HCT116 (cell line): Measurements from ENCODE around the gene TBXAS1. TPM values are rescaled to one million over a fixed set of nuclear protein-coding genes. Genes with fewer than 3 reads are reported as not detected.

ENCODE experiments used
- ATAC-seq: fragments of 200-7000 bp; cut with Tn5 transposase; 2 replicates; pipeline ENCODE4 v1.9.1; 2020; ENCODE audit warnings: mild to moderate bottlenecking, moderate library complexity
- BruUV-seq: library from RNA; stranded (reverse); fragments of 400-500 nt; replicated peaks from 2 replicates; lab custom pipeline; 2021; lab: Mats Ljungman, UMichigan
- CTCF ChIA-PET: fragments of 300-600 bp; sonication (Branson Sonifier 250); formaldehyde crosslinking; loops from one replicate; lab custom pipeline; 2021; ENCODE audit warnings: antibody characterized with exemption; lab: Charles Lee
- POLR2A ChIA-PET: fragments of 300-600, 350-600 bp; sonication (Branson Sonifier 250); formaldehyde crosslinking; loops from one replicate; lab custom pipeline; 2021; ENCODE audit warnings: antibody characterized with exemption; lab: Charles Lee
- RAD21 ChIA-PET, 2 experiments: fragments of 300-600 bp; sonication (Branson Sonifier 250); formaldehyde crosslinking; loops; one replicate each; lab custom pipeline; 2023; ENCODE audit warnings: low total read pairs in 2 of 2; ENCODE audit not compliant: uncharacterized antibody in 2 of 2, unreplicated experiment in 2 of 2, low non-redundant PET in 1 of 2; lab: Charles Lee
- DNase-seq: peaks from one replicate; pipeline ENCODE4 v3.0.0-alpha.2; 2010; ENCODE audit warnings: low read depth, low spot score
- H2AFZ ChIP-seq: fragments of 200-600 bp; shearing (Covaris generic), sonication (generic); 2 replicates; pipeline ENCODE4 v1.6.1; 2017; ENCODE audit warnings: low read depth, mixed run types, mixed read lengths, antibody characterized with exemption, low read length; ENCODE audit not compliant: poor library complexity, severe bottlenecking
- H3K27ac ChIP-seq: 2 replicates; pipeline ENCODE4 v1.5.1; 2012; ENCODE audit warnings: low read depth, low read length
- H3K27me3 ChIP-seq: fragments of 200-600 bp; sonication (generic); 2 replicates; pipeline ENCODE4 v1.6.1; 2016; ENCODE audit warnings: mixed run types, low read length, mixed read lengths; ENCODE audit not compliant: insufficient read depth
- H3K36me3 ChIP-seq, 2 experiments: fragments of 200-500 bp in 1 of 2; fragments of 200-600 bp in 1 of 2; sonication (Bioruptor generic) in 1 of 2; sonication (generic) in 1 of 2; 2 replicates each; pipeline versions ENCODE4 v1.5.1 to v1.6.1; 2014 to 2016; ENCODE audit warnings: low read length in 2 of 2, inconsistent platforms in 1 of 2, mixed read lengths in 1 of 2, mixed run types in 1 of 2; ENCODE audit not compliant: insufficient read depth in 2 of 2, control insufficient read depth in 1 of 2
- H3K4me1 ChIP-seq, 2 experiments: fragments of 200-600 bp in 1 of 2; sonication (generic) in 1 of 2; 2 replicates each; pipeline versions ENCODE4 v1.5.1 to v1.6.1; 2012 to 2017; ENCODE audit warnings: low read length in 2 of 2, inconsistent platforms in 1 of 2, mild to moderate bottlenecking in 1 of 2, mixed read lengths in 1 of 2, mixed run types in 1 of 2, moderate library complexity in 1 of 2; ENCODE audit not compliant: insufficient read depth in 2 of 2, control insufficient read depth in 1 of 2
- H3K4me2 ChIP-seq: fragments of 200-600 bp; sonication (generic); 2 replicates; pipeline ENCODE4 v1.6.1; 2017; ENCODE audit warnings: mixed run types, low read length, mixed read lengths
- H3K4me3 ChIP-seq, 2 experiments: fragments of 200-600 bp in 1 of 2; sonication (generic) in 1 of 2; replicated peaks in 1 of 2; 2 replicates each; pipeline ENCODE4 v1.5.1; 2011 to 2016; ENCODE audit warnings: low read length in 2 of 2, control low read depth in 1 of 2, low read depth in 1 of 2, mild to moderate bottlenecking in 1 of 2, mixed read lengths in 1 of 2, mixed run types in 1 of 2
- H3K79me2 ChIP-seq: fragments of 200-600 bp; sonication (generic); 2 replicates; pipeline ENCODE4 v1.6.1; 2017; ENCODE audit warnings: mild to moderate bottlenecking, mixed run types, low read length, moderate library complexity, mixed read lengths; ENCODE audit not compliant: insufficient read depth
- H3K9ac ChIP-seq: fragments of 200-600 bp; sonication (generic); 2 replicates; pipeline ENCODE4 v1.6.1; 2016; ENCODE audit warnings: low read length, mixed read lengths
- H3K9me2 ChIP-seq: fragments of 200-600 bp; sonication (generic), shearing (Covaris generic); 2 replicates; pipeline ENCODE4 v1.6.1; 2017; ENCODE audit warnings: mixed run types, mild to moderate bottlenecking, moderate library complexity; ENCODE audit not compliant: insufficient read depth
- H3K9me3 ChIP-seq, 2 experiments: fragments of 200-500 bp in 1 of 2; fragments of 200-600 bp in 1 of 2; sonication (Bioruptor generic) in 1 of 2; sonication (generic) in 1 of 2; 2 replicates each; pipeline ENCODE4 v1.6.1; 2014 to 2017; ENCODE audit warnings: low read length in 2 of 2, mixed read lengths in 2 of 2, inconsistent platforms in 1 of 2, low read depth in 1 of 2, mild to moderate bottlenecking in 1 of 2, mixed run types in 1 of 2, moderate library complexity in 1 of 2; ENCODE audit not compliant: control insufficient read depth in 1 of 2, insufficient read depth in 1 of 2
- H4K20me1 ChIP-seq: fragments of 200-600 bp; sonication (generic), shearing (Covaris generic); 2 replicates; pipeline ENCODE4 v1.6.1; 2017; ENCODE audit warnings: mixed run types, mild to moderate bottlenecking, moderate library complexity; ENCODE audit not compliant: insufficient read depth
- EGR1 ChIP-seq: IDR thresholded peaks from 2 replicates; pipeline ENCODE4 v1.6.1; 2012; ENCODE audit warnings: low read depth
- POLR2AphosphoS5 ChIP-seq: IDR thresholded peaks from 2 replicates; pipeline ENCODE4 v1.6.1; 2011; ENCODE audit warnings: mild to moderate bottlenecking, low read depth, low read length, moderate library complexity
- SP1 ChIP-seq: IDR thresholded peaks from 2 replicates; pipeline ENCODE4 v1.6.1; 2012; ENCODE audit warnings: low read depth
- TCF7L2 ChIP-seq: IDR thresholded peaks from 2 replicates; pipeline ENCODE4 v1.7.0; 2011; ENCODE audit warnings: borderline replicate concordance, inconsistent platforms; ENCODE audit not compliant: insufficient read depth, insufficient read length; ENCODE audit errors: extremely low read depth
- YY1 ChIP-seq: IDR thresholded peaks from 2 replicates; pipeline ENCODE4 v1.6.1; 2011; ENCODE audit warnings: low read length, low read depth, moderate library complexity, mild to moderate bottlenecking; ENCODE audit not compliant: insufficient replicate concordance; ENCODE audit errors: extremely low read depth
- intact Hi-C: fragments of 100-400 bp; cut with micrococcal nuclease; formaldehyde crosslinking; loops from 2 replicates; pipeline ENCODE4 v1.10.0; 2022
- total RNA-seq: library from RNA; stranded (reverse); gene quantifications from one replicate; pipeline ENCODE4 v1.2.1, GENCODE V29; 2021; ENCODE audit not compliant: unreplicated experiment
- TF ChIP-seq, protein P1 (sequence below): IDR thresholded peaks from 2 replicates; pipeline ENCODE4 v1.6.1; 2012
- TF ChIP-seq, protein P2 (sequence below): IDR thresholded peaks from 2 replicates; pipeline ENCODE4 v1.6.1; 2011; ENCODE audit warnings: mild to moderate bottlenecking, low read length, moderate library complexity; ENCODE audit not compliant: insufficient replicate concordance; ENCODE audit errors: extremely low read depth

Gene TBXAS1
- total RNA-seq, 1 experiment from 2014 or later: 1.4 TPM

DNA sequence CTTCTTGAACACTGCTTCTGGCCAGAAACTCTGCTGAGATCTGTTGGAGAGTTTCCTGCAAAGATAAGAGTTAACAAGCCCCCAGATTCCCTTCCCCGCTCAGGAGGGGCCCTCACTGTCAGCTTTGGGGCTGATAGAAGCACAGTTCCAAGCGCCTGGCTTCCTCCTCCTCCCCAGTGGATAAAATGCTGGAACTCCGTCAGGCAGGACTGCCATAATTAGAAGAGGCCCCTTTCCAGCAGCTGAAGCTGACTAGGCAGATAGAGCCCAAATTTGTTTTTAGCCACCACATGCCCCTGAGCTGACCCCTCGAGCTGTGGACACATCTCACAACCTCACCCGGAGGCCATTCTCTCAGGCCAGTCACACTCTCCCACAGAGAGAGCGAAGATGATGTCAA is 89.4 kb downstream of the TBXAS1 start:
- Histone ChIP-seq H3K4me3 (no peak overlapping the region), H4K20me1 (no peaks in the 10 kb centered on the region), H3K4me1 (peaks cover 19 to 35% of the 10 kb centered on the region in 2 experiments), H3K79me2 (no peaks in the 10 kb centered on the region), H3K9me3 (no peaks in the 10 kb centered on the region), H3K4me2 (no peak overlapping the region), H3K27ac (no peak overlapping the region), H3K9me2 (no peaks in the 10 kb centered on the region), H3K9ac (no peak overlapping the region), H3K27me3 (no peaks in the 10 kb centered on the region), H3K36me3 (no peaks in the 10 kb centered on the region), H2AFZ (no peak overlapping the region)
- TF ChIP-seq TCF7L2: no peak
- TF ChIP-seq YY1: no peak
- TF ChIP-seq POLR2AphosphoS5: no peak
- TF ChIP-seq EGR1: no peak
- BruUV-seq: no TSS peak
- ChIA-PET CTCF (no interaction called here), RAD21 (no interaction called here), POLR2A (no interaction called here)
- intact Hi-C loops: loop anchor here (5.0 kb wide), 1 partner anchor 141 kb away; the partner anchor contains the start of gene HIPK2
- ATAC-seq (no peak), DNase-seq (no peak)

DNA sequence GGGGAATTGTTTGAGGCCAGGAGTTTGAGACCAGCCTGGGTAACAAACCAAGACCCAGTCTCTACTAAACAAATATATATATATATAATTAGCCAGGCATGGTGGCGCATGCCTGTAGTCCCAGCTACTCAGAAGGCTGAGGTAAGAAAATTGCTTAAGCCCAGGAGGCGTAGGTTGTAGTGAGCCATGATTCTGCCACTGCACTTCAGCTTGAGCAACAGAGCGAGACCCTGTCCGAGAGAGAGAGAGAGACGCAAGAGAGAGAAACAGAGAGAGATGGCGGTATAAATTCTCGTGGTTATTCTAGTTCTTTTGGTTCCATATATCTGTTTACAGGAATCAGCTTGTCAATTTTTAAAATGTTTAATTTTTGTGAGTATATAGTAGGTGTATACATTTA is 94.0 kb downstream of the TBXAS1 start:
- no peak overlapping the region for H2AFZ ChIP-seq
- no peaks in the 10 kb centered on the region for H3K4me1 ChIP-seq
- RAD21 ChIA-PET: no interaction called here
- TF ChIP-seq, protein P1, sequence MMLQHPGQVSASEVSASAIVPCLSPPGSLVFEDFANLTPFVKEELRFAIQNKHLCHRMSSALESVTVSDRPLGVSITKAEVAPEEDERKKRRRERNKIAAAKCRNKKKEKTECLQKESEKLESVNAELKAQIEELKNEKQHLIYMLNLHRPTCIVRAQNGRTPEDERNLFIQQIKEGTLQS: no peak
- no peak for TF ChIP-seq YY1
- no peak for TF ChIP-seq SP1
- TF ChIP-seq TCF7L2: no peak
- TF ChIP-seq, protein P2, sequence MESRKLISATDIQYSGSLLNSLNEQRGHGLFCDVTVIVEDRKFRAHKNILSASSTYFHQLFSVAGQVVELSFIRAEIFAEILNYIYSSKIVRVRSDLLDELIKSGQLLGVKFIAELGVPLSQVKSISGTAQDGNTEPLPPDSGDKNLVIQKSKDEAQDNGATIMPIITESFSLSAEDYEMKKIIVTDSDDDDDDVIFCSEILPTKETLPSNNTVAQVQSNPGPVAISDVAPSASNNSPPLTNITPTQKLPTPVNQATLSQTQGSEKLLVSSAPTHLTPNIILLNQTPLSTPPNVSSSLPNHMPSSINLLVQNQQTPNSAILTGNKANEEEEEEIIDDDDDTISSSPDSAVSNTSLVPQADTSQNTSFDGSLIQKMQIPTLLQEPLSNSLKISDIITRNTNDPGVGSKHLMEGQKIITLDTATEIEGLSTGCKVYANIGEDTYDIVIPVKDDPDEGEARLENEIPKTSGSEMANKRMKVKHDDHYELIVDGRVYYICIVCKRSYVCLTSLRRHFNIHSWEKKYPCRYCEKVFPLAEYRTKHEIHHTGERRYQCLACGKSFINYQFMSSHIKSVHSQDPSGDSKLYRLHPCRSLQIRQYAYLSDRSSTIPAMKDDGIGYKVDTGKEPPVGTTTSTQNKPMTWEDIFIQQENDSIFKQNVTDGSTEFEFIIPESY: no peak
- POLR2A ChIA-PET: interaction anchor here (0.6 kb wide), 1 partner anchor 9 kb away, joined by 3 read pairs; no protein-coding TSS in a partner anchor
- H3K27ac ChIP-seq: no peak overlapping the region
- DNase-seq (no peak), ATAC-seq (no peak)
- no TSS peak for BruUV-seq
- intact Hi-C loops: no loop called here
- H3K79me2 ChIP-seq: no peaks in the 10 kb centered on the region
- no peaks in the 10 kb centered on the region for H3K9me3 ChIP-seq
- H3K4me2 ChIP-seq: no peak overlapping the region
- no peaks in the 10 kb centered on the region for H3K36me3 ChIP-seq
- H4K20me1 ChIP-seq: no peaks in the 10 kb centered on the region
- CTCF ChIA-PET: no interaction called here
- H3K9me2 ChIP-seq: no peaks in the 10 kb centered on the region
- H3K27me3 ChIP-seq: no peaks in the 10 kb centered on the region
- H3K4me3 ChIP-seq: no peak overlapping the region
- H3K9ac ChIP-seq: no peak overlapping the region
